NCI-H524 (cell line): ENCODE data around the gene UCMA.

Experiments
- DNase-seq, 2 experiments: peaks; one replicate each; lab custom pipeline; 2025; lab: John Stamatoyannopoulos, UW

UCMA gene

GRCh38 chr10:13233358-13233757, 816 bp downstream of the UCMA start:
- DNase-seq = no peak

- DNase-seq = no peak
These were observed 2.4 kb downstream of the UCMA start for GRCh38 chr10:13231808-13232207.

- no peak for DNase-seq
These were observed 3.0 kb downstream of the UCMA start for GRCh38 chr10:13231190-13231589.

GRCh38 chr10:13227031-13227430, 7.1 kb downstream of the UCMA start:
- DNase-seq = no peak

- no peak for DNase-seq
These were observed 8.6 kb downstream of the UCMA start for GRCh38 chr10:13225601-13226000.

GRCh38 chr10:13224210-13224995, 9.8 kb downstream of the UCMA start:
- no peak for DNase-seq

- no peak for DNase-seq
These were observed 10.9 kb downstream of the UCMA start for GRCh38 chr10:13223241-13223640.

- no peak for DNase-seq
These were observed 11.6 kb downstream of the UCMA start for GRCh38 chr10:13222566-13222965.

- DNase-seq = no peak
These were observed 12.0 kb downstream of the UCMA start for GRCh38 chr10:13222151-13222550.

GRCh38 chr10:13221572-13221971, 12.6 kb downstream of the UCMA start:
- no peak for DNase-seq

- no peak for DNase-seq
These were observed 14.2 kb downstream of the UCMA start for GRCh38 chr10:13219685-13220670.

- no peak for DNase-seq
These were observed 15.3 kb downstream of the UCMA start for GRCh38 chr10:13218878-13219277.

- no peak for DNase-seq
These were observed 21.0 kb downstream of the UCMA start for GRCh38 chr10:13213163-13213562.

- DNase-seq = no peak
These were observed 27.4 kb downstream of the UCMA start for GRCh38 chr10:13206546-13207443.

GRCh38 chr10:13206091-13206490, 28.1 kb downstream of the UCMA start:
- no peak for DNase-seq

GRCh38 chr10:13201132-13201531, 33.0 kb downstream of the UCMA start:
- no peak for DNase-seq

GRCh38 chr10:13195016-13195415, 39.2 kb downstream of the UCMA start:
- no peak for DNase-seq

GRCh38 chr10:13193637-13194036, 40.5 kb downstream of the UCMA start:
- DNase-seq = no peak

GRCh38 chr10:13191362-13191761, 42.8 kb downstream of the UCMA start:
- no peak for DNase-seq

GRCh38 chr10:13190816-13191215, 43.4 kb downstream of the UCMA start:
- no peak for DNase-seq

- DNase-seq = no peak
These were observed 44.2 kb downstream of the UCMA start for GRCh38 chr10:13189961-13190360.

- DNase-seq = no peak
These were observed 45.6 kb downstream of the UCMA start for GRCh38 chr10:13188593-13188992.
